BLaER1 (cell line): ENCODE results near the gene USP28.
"Not testable (repeated sequence)": the region's sequence is repeated elsewhere in the genome, so short reads cannot be mapped to it uniquely, and the experiment has no call there.

Experiments
- H3K27ac ChIP-seq: shearing (Covaris generic); formaldehyde crosslinking; 2 replicates; pipeline ENCODE4 v1.8.1; 2022
- H3K27me3 ChIP-seq: shearing (Covaris generic); formaldehyde crosslinking; 2 replicates; pipeline ENCODE4 v1.8.1; 2022
- H3K36me3 ChIP-seq: shearing (Covaris generic); formaldehyde crosslinking; 2 replicates; pipeline ENCODE4 v1.8.1; 2022
- H3K4me1 ChIP-seq: shearing (Covaris generic); formaldehyde crosslinking; 2 replicates; pipeline ENCODE4 v1.8.1; 2022
- H3K4me2 ChIP-seq: shearing (Covaris generic); formaldehyde crosslinking; 2 replicates; pipeline ENCODE4 v1.8.1; 2022
- H3K4me3 ChIP-seq: shearing (Covaris generic); formaldehyde crosslinking; 2 replicates; pipeline ENCODE4 v1.8.1; 2022
- H3K9ac ChIP-seq: shearing (Covaris generic); formaldehyde crosslinking; 2 replicates; pipeline ENCODE4 v1.8.1; 2022
- H3K9me3 ChIP-seq: shearing (Covaris generic); formaldehyde crosslinking; 2 replicates; pipeline ENCODE4 v1.8.1; 2022
- H4K20me1 ChIP-seq: shearing (Covaris generic); formaldehyde crosslinking; 2 replicates; pipeline ENCODE4 v1.8.1; 2022
- Cebpa-rat ChIP-seq: shearing (Covaris generic); IDR thresholded peaks from 2 replicates; pipeline ENCODE4 v1.8.1; 2022

Gene USP28, protein sequence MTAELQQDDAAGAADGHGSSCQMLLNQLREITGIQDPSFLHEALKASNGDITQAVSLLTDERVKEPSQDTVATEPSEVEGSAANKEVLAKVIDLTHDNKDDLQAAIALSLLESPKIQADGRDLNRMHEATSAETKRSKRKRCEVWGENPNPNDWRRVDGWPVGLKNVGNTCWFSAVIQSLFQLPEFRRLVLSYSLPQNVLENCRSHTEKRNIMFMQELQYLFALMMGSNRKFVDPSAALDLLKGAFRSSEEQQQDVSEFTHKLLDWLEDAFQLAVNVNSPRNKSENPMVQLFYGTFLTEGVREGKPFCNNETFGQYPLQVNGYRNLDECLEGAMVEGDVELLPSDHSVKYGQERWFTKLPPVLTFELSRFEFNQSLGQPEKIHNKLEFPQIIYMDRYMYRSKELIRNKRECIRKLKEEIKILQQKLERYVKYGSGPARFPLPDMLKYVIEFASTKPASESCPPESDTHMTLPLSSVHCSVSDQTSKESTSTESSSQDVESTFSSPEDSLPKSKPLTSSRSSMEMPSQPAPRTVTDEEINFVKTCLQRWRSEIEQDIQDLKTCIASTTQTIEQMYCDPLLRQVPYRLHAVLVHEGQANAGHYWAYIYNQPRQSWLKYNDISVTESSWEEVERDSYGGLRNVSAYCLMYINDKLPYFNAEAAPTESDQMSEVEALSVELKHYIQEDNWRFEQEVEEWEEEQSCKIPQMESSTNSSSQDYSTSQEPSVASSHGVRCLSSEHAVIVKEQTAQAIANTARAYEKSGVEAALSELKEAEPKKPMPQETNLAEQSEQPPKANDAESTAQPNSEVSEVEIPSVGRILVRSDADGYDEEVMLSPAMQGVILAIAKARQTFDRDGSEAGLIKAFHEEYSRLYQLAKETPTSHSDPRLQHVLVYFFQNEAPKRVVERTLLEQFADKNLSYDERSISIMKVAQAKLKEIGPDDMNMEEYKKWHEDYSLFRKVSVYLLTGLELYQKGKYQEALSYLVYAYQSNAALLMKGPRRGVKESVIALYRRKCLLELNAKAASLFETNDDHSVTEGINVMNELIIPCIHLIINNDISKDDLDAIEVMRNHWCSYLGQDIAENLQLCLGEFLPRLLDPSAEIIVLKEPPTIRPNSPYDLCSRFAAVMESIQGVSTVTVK

DNA sequence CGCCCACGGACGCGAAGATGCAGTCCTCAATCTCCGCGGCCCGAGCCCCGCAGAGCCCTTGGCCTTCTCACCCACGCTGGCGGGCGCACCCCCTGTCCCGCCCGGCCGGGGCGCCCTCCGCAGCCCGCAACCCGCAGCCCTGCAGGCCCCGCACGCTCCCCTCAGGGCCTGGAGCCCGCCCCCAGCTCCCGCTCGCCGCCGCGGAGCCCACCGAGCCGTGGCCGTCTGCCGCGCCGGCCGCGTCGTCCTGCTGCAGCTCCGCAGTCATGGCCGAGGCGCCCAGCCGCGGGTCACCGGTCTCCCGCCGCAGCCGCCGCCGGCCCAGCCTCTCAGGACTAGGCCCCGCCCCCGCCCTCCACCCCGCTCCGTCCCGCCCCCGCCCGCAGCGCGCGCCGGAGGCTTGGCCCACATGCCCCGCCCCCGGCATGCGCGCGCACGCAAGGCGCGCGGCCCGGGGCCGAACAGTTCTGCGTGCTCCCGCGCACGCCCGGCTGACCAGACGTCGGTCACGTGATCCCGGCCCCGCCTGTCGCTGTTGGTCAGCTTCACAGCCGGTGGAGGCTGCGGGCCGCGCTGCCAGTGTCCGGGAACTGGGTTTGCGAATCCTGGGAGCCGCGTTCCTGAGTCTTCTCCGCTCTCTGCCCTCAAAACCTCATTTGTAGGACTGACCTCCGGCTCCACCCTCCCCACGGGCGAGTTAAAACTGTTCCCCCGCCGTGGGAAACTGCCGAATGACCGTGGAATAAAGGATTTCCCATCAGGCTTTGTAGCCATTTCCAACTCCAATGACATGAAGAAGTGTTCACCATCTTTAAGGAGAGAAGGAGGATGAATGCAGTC lies at the start of gene USP28:
Gene USP28, minus strand, starts transcription at position 339 of the 840 bp plus-strand sequence. Its CDS starts 71 bp downstream, at position 268.
- Histone ChIP-seq H4K20me1 (peaks cover 37% of the 10 kb centered on the region; the same call in 1 of the 2 replicates), H3K4me3 (peak within 1 kb of the TSS; percentile 92), H3K27me3 (no peaks in the 10 kb centered on the region), H3K4me1 (peaks cover 57% of the 10 kb centered on the region), H3K9ac (peak within 1 kb of the TSS; percentile 83), H3K36me3 (0 out of 2 replicates have a peak, but pooled peaks cover 9% of the 10 kb centered on the region), H3K9me3 (peaks cover 20% of the 10 kb centered on the region), H3K27ac (peak within 1 kb of the TSS; percentile 78), H3K4me2 (peak within 1 kb of the TSS; percentile 86)
- no peak for TF ChIP-seq Cebpa-rat

DNA sequence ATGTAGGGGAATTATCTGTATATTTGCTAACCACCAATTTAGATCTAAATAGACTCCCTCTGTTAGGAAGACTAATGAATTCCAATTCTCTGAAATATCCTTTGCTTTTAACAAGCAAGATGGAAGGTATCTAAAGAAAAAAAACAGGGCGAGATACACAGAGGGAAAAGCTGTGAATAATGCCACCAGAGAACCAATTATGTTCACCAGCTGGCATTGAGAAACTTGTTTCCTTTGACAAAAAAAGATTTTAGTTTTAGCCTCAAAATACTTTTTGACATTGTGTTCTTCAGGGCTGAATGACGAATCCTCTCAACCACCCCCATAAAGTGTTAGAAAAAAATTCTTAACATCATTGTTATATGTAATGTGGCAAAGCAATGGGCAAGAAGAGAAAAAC lies 48.2 kb upstream of the USP28 start:
- no peaks in the 10 kb centered on the region for H3K9me3 ChIP-seq
- no peaks in the 10 kb centered on the region for H3K27me3 ChIP-seq
- no peaks in the 10 kb centered on the region for H4K20me1 ChIP-seq
- no peak overlapping the region for H3K9ac ChIP-seq
- H3K36me3 ChIP-seq, result no peaks in the 10 kb centered on the region
- H3K27ac ChIP-seq, result no peak overlapping the region
- no peak overlapping the region for H3K4me2 ChIP-seq
- no peak overlapping the region for H3K4me3 ChIP-seq
- H3K4me1 ChIP-seq, result no peaks in the 10 kb centered on the region
- no peak for TF ChIP-seq Cebpa-rat

DNA sequence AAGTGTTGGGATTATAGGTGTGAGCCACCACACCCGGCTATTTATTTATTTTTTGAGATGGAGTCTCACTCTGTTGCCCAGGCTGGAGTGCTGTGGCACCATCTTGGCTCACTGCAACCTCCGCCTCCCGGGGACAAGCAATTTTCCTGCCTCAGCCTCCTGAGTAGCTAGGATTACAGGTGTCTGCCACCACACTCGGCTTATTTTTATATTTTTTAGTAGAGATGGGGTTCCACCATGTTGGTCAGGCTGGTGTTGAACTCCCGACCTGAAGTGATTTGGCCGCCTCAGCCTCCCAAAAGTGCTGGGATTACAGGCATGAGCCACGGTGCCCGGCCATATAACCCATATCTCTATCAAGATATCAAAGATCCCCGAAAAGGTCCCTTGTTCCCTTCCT lies 36.1 kb upstream of the USP28 start:
- H3K27me3 ChIP-seq, H3K9ac ChIP-seq, H3K36me3 ChIP-seq: not testable (repeated sequence)

DNA sequence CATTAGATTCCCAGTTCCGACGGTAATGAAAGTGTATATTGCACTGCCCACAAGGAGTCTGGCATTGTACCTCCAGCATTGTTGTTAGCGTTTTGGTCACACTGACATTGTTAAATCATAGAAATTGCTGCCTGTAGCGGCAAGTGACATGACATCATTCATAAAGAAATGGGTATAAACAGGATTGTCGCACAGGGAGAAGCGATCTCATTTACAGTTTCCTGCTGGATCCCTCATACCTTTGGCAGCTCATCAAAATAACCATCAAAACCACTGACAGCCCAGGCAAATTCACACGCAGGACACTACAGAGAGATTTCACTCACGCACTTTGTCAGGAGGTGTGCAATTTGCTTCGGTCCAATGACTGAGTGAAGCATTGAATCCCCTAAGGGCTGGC lies 32.7 kb upstream of the USP28 start:
- Histone ChIP-seq H3K4me2 (no peak overlapping the region), H3K9ac (no peak overlapping the region), H3K4me1 (no peaks in the 10 kb centered on the region), H3K27me3 (no peaks in the 10 kb centered on the region), H4K20me1 (no peaks in the 10 kb centered on the region), H3K36me3 (no peaks in the 10 kb centered on the region), H3K27ac (no peak overlapping the region), H3K4me3 (no peak overlapping the region), H3K9me3 (no peaks in the 10 kb centered on the region)
- no peak for TF ChIP-seq Cebpa-rat

More for the DNA sequence above, 36.1 kb upstream of the USP28 start:
- not testable (repeated sequence) for H3K4me2 ChIP-seq, H4K20me1 ChIP-seq, H3K27ac ChIP-seq, H3K9me3 ChIP-seq, H3K4me3 ChIP-seq, H3K4me1 ChIP-seq

DNA sequence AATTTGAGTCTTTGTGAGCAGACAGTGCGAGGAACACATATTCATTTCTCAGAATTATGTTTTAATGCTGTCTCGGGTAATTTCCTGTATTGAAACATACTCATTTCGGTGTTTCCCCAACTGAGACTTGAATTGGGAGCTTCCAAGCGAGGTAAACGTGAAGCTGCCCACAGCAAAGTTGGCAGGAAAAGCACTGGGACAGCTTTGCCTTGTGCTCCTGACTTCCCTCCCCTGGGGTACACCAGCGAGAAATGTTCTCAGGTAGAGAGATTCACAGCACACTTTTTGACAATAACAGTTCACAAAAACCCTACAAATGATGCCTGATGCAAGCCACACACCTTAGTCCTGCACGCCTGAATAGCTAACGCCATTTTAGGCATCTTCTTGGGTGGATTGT lies 32.3 kb upstream of the USP28 start:
- Histone ChIP-seq H3K9me3 (no peaks in the 10 kb centered on the region), H3K27me3 (no peaks in the 10 kb centered on the region), H3K9ac (no peak overlapping the region), H3K4me1 (no peaks in the 10 kb centered on the region), H3K27ac (no peak overlapping the region), H4K20me1 (no peaks in the 10 kb centered on the region), H3K4me3 (no peak overlapping the region), H3K4me2 (no peak overlapping the region), H3K36me3 (no peaks in the 10 kb centered on the region)
- no peak for TF ChIP-seq Cebpa-rat

DNA sequence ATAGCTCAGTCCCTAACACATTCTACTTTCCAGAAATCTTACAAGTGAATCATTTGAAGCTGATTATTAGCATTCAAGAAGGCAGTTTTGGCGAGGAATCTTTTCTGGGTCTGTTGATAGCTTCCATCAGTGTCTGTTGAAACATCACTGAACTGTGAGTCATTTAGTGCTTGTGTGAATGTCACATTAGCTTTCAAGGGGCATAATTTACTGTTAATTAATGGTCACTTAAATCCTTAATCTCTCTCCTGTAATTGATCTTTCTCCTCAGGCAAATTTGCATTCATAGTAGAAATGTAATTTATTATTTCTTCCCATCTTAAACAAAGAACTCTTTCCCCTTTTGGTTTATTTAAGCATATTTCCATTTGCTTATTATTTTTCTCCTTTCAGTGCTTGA lies 31.8 kb upstream of the USP28 start:
- H3K4me2 ChIP-seq, result no peak overlapping the region
- H4K20me1 ChIP-seq, result no peaks in the 10 kb centered on the region
- no peaks in the 10 kb centered on the region for H3K36me3 ChIP-seq
- no peaks in the 10 kb centered on the region for H3K4me1 ChIP-seq
- H3K9ac ChIP-seq, result no peak overlapping the region
- TF ChIP-seq Cebpa-rat, result no peak
- no peak overlapping the region for H3K4me3 ChIP-seq
- no peaks in the 10 kb centered on the region for H3K9me3 ChIP-seq
- H3K27me3 ChIP-seq, result no peaks in the 10 kb centered on the region
- H3K27ac ChIP-seq, result no peak overlapping the region

DNA sequence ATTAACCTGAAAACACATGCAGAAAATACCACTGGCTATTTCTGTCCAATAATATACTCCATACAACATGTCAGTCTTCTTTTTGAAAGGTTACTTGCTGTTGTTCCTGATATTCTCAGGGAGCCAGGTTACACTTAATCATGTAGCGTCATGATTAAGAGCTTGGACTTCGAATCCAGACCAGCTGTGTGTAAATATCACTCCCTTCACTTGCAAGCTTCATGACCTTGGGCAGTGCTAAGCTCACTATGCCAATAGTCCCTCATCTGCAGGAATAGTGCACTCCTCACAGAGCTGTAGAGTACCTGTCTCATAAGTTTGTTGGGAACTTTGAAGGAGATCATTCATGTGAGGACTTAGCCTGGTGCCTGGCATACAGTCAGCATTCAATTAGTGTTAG lies 31.1 kb upstream of the USP28 start:
- no peak overlapping the region for H3K27ac ChIP-seq
- H3K4me3 ChIP-seq, result no peak overlapping the region
- no peaks in the 10 kb centered on the region for H3K4me1 ChIP-seq
- TF ChIP-seq Cebpa-rat, result no peak
- H3K4me2 ChIP-seq, result no peak overlapping the region
- no peaks in the 10 kb centered on the region for H3K27me3 ChIP-seq
- no peaks in the 10 kb centered on the region for H3K9me3 ChIP-seq
- H4K20me1 ChIP-seq, result no peaks in the 10 kb centered on the region
- no peak overlapping the region for H3K9ac ChIP-seq
- no peaks in the 10 kb centered on the region for H3K36me3 ChIP-seq

DNA sequence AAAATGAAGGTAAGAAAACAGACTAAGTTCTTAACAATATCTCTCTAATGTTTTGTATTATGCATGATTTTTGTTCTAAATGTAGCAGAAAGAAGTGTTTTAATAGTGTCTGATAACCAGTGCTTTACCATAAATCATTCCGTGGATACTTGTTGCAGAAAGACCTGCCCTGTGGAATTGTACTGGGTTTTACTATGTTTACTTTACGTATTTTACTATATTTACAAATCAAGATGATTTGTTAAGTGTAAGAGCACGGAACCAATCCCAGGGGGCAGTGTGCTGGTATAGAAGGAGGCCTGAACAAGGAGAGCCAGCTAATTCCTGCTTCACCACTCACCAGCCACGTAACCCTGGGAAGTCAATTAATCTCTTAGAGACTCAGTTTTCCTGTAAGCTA lies 30.7 kb upstream of the USP28 start:
- H4K20me1 ChIP-seq, result no peaks in the 10 kb centered on the region
- TF ChIP-seq Cebpa-rat, result no peak
- H3K4me1 ChIP-seq, result no peaks in the 10 kb centered on the region
- H3K27ac ChIP-seq, result no peak overlapping the region
- H3K27me3 ChIP-seq, result no peaks in the 10 kb centered on the region
- no peak overlapping the region for H3K4me2 ChIP-seq
- no peak overlapping the region for H3K9ac ChIP-seq
- no peaks in the 10 kb centered on the region for H3K9me3 ChIP-seq
- no peak overlapping the region for H3K4me3 ChIP-seq
- no peaks in the 10 kb centered on the region for H3K36me3 ChIP-seq
